HG02610 (cell line): ENCODE results near the gene LIPG.
"Not testable (repeated sequence)": the region's sequence is repeated elsewhere in the genome, so short reads cannot be mapped to it uniquely, and the experiment has no call there.

Experiments used
- ATAC-seq: cut with Tn5 transposase; IDR thresholded peaks from one replicate; pipeline ENCODE4 v1.9.1; 2021; ENCODE audit warnings: mild to moderate bottlenecking, moderate library complexity; ENCODE audit not compliant: unreplicated experiment

The LIPG gene

GRCh38 chr18:49570836-49571235, 9.0 kb downstream of the LIPG start:
- no peak for ATAC-seq

GRCh38 chr18:49572611-49573345, 10.9 kb downstream of the LIPG start:
- ATAC-seq = no peak

GRCh38 chr18:49573835-49574234, 12.0 kb downstream of the LIPG start:
- no peak for ATAC-seq

- not testable (repeated sequence) for ATAC-seq
These were observed 17.2 kb downstream of the LIPG start for GRCh38 chr18:49579041-49579440.

- ATAC-seq = not testable (repeated sequence)
These were observed 17.7 kb downstream of the LIPG start for GRCh38 chr18:49579583-49579982.

- ATAC-seq = no peak
These were observed 18.4 kb downstream of the LIPG start for GRCh38 chr18:49580279-49580678.

GRCh38 chr18:49581371-49581770, 19.5 kb downstream of the LIPG start:
- no peak for ATAC-seq

GRCh38 chr18:49582579-49582978, 20.7 kb downstream of the LIPG start:
- no peak for ATAC-seq

GRCh38 chr18:49584394-49584793, 22.5 kb downstream of the LIPG start:
- no peak for ATAC-seq

- ATAC-seq = not testable (repeated sequence)
These were observed 23.1 kb downstream of the LIPG start for GRCh38 chr18:49584951-49585350.

GRCh38 chr18:49585781-49586663, 24.2 kb downstream of the LIPG start:
- ATAC-seq = no peak

- no peak for ATAC-seq
These were observed 26.3 kb downstream of the LIPG start for GRCh38 chr18:49588171-49588570.

- ATAC-seq = no peak
These were observed 27.1 kb downstream of the LIPG start for GRCh38 chr18:49588971-49589370.

- no peak for ATAC-seq
These were observed 28.8 kb downstream of the LIPG start for GRCh38 chr18:49590608-49591007.

- no peak for ATAC-seq
These were observed 29.4 kb downstream of the LIPG start for GRCh38 chr18:49591271-49591670.

- ATAC-seq = no peak
These were observed 29.9 kb downstream of the LIPG start for GRCh38 chr18:49591775-49592174.

- ATAC-seq = no peak
These were observed 34.8 kb downstream of the LIPG start for GRCh38 chr18:49596687-49597086.

- no peak for ATAC-seq
These were observed 35.5 kb downstream of the LIPG start for GRCh38 chr18:49597157-49597931.

- no peak for ATAC-seq
These were observed 39.4 kb downstream of the LIPG start for GRCh38 chr18:49601211-49601610.

GRCh38 chr18:49608366-49609255, 46.8 kb downstream of the LIPG start:
- ATAC-seq = no peak
